Caki2 (cell line): ENCODE data around the gene HOXC5. TPM values are rescaled to one million over a fixed set of nuclear protein-coding genes. Genes with fewer than 3 reads are reported as not detected.
"Not testable (repeated sequence)": the region's sequence is repeated elsewhere in the genome, so short reads cannot be mapped to it uniquely, and the experiment has no call there.

Source experiments
- DNase-seq: peaks from one replicate; pipeline ENCODE4 v3.0.0-alpha.2; 2015; ENCODE audit warnings: low read depth
- in situ Hi-C: cut with HindIII; loops from 2 replicates; pipeline ENCODE4 v1.10.0; 2016; ENCODE audit warnings: low sequenced_read_pairs, low pct_unique_long_range_greater_than_20kb, mixed read lengths
- total RNA-seq: library from RNA; depleted of rRNA; stranded (reverse); fragments of >200 nt; shearing (Covaris generic); gene quantifications from 2 replicates; pipeline ENCODE4 v1.2.3, GENCODE V29; 2014; ENCODE audit warnings: low replicate concordance; rRNA removed

HOXC5 gene
- total RNA-seq, 1 experiment from 2014 or later, result not detected

- in situ Hi-C loops, result no loop called here
- DNase-seq, result no peak
Measured at GRCh38 chr12:54068418-54069070, 35.7 kb downstream of the HOXC5 start.

- DNase-seq, result no peak
- in situ Hi-C loops, result no loop called here
Measured at GRCh38 chr12:54071942-54072341, 39.1 kb downstream of the HOXC5 start.

GRCh38 chr12:54074308-54074707, 41.5 kb downstream of the HOXC5 start:
- in situ Hi-C loops, result no loop called here
- DNase-seq, result no peak

- DNase-seq, result no peak
- in situ Hi-C loops, result no loop called here
Measured at GRCh38 chr12:54075409-54075808, 42.6 kb downstream of the HOXC5 start.

- no peak for DNase-seq
- in situ Hi-C loops, result no loop called here
Measured at GRCh38 chr12:54075974-54076373, 43.1 kb downstream of the HOXC5 start.

GRCh38 chr12:54077843-54078242, 45.0 kb downstream of the HOXC5 start:
- DNase-seq, in situ Hi-C loops: not testable (repeated sequence)

- DNase-seq, in situ Hi-C loops: not testable (repeated sequence)
Measured at GRCh38 chr12:54079115-54079514, 46.3 kb downstream of the HOXC5 start.

- in situ Hi-C loops, result not testable (repeated sequence)
Measured at GRCh38 chr12:54080008-54080924, 47.4 kb downstream of the HOXC5 start.

GRCh38 chr12:54081053-54081514, 48.2 kb downstream of the HOXC5 start:
- in situ Hi-C loops, DNase-seq: not testable (repeated sequence)

More at GRCh38 chr12:54080008-54080924, 47.4 kb downstream of the HOXC5 start:
- not testable (repeated sequence) for DNase-seq

- in situ Hi-C loops, DNase-seq: not testable (repeated sequence)
Measured at GRCh38 chr12:54081581-54082396, 48.9 kb downstream of the HOXC5 start.

GRCh38 chr12:54082397-54082892, 49.6 kb downstream of the HOXC5 start:
- in situ Hi-C loops, result no loop called here
- DNase-seq, result no peak

Other genes with a start within 250 kb of the HOXC5 start
- 0.24 and 1.4 TPM in 2 replicates for gene HOXC13, start 94.2 kb upstream of the HOXC5 start, total RNA-seq
- gene HOXC12, start 78.1 kb upstream of the HOXC5 start, total RNA-seq, result not detected in 2 replicates
- gene HOXC11, start 59.9 kb upstream of the HOXC5 start, total RNA-seq, result not detected in 2 replicates
- gene HOTAIR, start 58.1 kb upstream of the HOXC5 start, total RNA-seq, result not detected in 2 replicates
- 6.5 and 38.1 TPM in 2 replicates for gene HOXC10, start 47.9 kb upstream of the HOXC5 start, total RNA-seq
- gene HOXC9, start 32.9 kb upstream of the HOXC5 start, total RNA-seq, result 1.4 and 2.4 TPM in 2 replicates
- gene HOXC8, start 24.1 kb upstream of the HOXC5 start, total RNA-seq, result not detected in 2 replicates
- 0.68 TPM in 1 of 2 replicates, not detected in the other for gene HOXC6, start 4.6 kb upstream of the HOXC5 start, total RNA-seq
- gene HOXC4, start 20.8 kb downstream of the HOXC5 start, total RNA-seq, result 0.61 and 1.0 TPM in 2 replicates
- gene SMUG1, start 155.9 kb downstream of the HOXC5 start, total RNA-seq, result 40.5 and 85.2 TPM in 2 replicates
- gene CBX5, start 247.1 kb downstream of the HOXC5 start, total RNA-seq, result 40.4 and 44.3 TPM in 2 replicates
- gene HNRNPA1, start 247.7 kb downstream of the HOXC5 start, total RNA-seq, result 111 and 112 TPM in 2 replicates